Stimulated activated CD8-positive, alpha-beta memory T cell treated with anti-CD3 and anti-CD28 coated beads, Interleukin-15, amount 100 ng/mL, for 48 hours (primary cell): ENCODE measurements around the gene C5orf63.
"Not testable (repeated sequence)": the region's sequence is repeated elsewhere in the genome, so short reads cannot be mapped to it uniquely, and the experiment has no call there.

Experiments
- DNase-seq, 2 donors: peaks; one replicate each; pipeline ENCODE4 v3.0.0-alpha.2; 2020; ENCODE audit warnings: low read depth in 2 of 2

C5orf63 gene

DNA sequence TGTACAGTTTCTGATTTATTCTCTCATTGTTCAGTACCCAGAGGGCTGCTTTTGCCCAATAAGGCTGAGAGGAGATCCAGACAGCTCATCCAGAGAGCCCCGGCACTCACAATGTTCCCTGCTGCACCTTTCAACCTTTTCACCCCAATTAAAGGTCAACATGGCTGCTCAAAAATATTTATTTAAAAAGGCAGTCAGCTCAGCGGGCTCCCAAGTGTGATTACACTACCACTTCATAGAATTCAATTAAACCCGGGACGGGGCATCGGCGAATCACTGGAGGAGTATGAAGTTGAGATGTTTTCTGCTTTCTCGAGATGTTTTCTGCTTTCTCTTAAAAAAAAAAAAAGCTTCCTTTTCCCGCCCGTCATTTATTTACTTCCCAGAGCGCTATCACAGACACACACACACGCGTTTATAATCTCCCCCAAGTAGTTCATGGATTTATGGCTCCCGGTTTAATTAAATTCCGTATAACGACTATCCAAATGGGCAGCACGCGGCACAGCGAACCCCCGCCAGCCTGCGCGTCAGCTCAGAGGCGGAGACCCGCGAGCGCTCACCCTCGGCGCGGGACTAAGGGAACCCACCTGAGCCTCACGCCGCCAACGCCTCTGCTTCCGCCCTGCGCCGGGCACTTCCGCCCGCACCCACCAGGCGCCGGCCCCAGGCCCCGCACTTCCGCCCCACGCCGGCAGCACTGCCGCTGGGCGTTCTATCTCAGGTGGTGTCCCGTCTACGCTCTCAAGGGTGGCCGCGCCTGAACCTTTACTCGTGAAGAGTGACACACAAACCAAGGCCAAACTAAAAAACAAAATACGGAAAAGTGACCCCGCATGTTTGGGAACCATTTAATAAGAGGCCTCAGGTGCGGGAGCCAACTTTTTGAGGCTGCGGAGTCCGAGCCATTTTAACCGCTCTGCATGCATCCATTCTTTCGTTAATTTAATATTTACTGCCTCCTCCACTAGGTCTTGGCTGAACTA, at the start of gene C5orf63:
Gene C5orf63 (minus strand): TSS at position 642 of the 986 bp plus-strand sequence. CDS start 14,507 bp downstream, outside the sequence.
- DNase-seq: peak; percentile 69 to 73

DNA sequence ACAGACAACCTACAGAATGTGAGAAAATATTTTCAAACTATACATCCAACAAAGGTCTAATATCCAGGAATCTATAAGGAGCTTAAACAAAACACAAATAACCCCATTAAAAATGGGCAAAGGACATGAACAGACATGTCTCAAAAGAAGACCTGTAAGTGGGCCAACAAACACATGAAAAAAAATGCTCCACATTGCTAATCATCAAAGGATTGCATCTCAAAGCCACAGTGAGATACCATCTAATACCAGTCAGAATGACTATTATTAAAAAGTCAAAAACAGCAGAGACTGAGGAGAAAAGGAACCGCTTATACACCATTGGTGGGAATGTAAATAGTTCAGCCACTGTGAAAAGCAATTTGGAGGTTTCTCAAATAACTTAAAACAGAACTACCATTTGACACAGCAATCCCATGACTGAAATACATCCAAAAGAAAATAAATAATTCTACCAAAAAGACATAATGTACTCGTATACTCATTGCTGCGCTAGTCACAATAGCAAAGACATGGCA, 39.1 kb upstream of the C5orf63 start:
- no peak for DNase-seq

DNA sequence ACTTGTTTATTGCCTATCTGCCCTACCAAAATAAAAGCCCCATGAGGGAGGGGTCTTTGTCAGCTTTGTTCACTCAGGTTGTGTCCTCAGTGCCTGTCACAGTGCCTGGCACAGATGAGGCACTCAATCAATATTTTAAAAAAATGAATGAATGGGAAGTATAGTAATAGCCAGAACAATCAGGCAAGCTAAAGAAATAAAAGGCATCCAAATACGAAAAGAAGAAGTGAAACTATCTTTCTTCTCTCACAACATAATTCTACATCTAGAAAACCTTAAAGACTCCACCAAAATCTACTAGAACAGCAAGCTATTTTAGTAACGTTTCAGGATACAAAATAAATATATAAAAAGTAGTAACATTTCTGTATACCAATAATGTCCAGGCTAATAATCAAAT, 37.8 kb upstream of the C5orf63 start:
- no peak for DNase-seq

DNA sequence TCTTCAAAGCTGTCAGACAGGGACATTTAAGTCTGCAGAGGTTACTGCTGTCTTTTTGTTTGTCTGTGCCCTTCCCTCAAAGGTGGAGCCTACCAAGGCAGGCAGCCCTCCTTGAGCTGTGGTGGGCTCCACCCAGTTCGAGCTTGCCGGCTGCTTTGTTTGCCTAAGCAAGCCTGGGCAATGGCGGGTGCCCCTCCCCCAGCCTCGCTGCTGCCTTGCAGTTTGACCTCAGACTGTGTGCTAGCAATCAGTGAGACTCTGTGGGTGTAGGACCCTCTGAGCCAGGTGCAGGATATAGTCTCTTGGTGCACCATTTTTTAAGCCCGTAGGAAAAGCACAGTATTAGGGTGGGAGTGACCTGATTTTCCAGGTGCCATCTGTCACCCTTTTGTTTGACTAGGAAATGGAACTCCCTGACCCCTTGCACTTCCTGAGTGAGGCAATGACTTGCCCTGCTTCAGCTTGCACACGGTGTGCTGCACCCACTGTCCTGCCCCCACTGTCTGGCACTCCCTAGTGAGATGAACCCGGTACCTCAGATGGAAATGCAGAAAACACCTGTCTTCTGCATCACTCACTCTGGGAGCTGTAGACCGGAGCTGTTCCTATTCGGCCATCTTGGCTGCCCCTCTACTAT, 35.4 kb upstream of the C5orf63 start:
- DNase-seq: not testable (repeated sequence)

DNA sequence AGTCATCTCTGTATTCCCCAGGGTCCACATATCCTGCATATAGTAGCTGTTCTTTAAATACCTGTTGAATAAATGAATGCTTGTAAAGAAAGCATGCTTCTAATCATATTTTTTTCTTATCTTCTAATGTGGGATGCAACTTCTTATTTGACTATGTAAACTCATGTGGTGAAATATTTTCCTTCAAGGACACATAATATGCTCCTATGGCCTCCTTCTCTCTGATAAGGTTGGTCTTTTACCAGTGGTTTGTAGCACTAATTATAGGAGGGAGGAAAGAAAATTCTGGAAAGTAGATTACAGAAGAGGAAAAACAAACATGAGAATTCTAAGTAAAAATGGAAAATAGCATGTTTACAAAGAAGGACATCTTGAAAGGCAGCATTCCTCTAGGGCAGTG, 28.6 kb upstream of the C5orf63 start:
- DNase-seq: no peak

DNA sequence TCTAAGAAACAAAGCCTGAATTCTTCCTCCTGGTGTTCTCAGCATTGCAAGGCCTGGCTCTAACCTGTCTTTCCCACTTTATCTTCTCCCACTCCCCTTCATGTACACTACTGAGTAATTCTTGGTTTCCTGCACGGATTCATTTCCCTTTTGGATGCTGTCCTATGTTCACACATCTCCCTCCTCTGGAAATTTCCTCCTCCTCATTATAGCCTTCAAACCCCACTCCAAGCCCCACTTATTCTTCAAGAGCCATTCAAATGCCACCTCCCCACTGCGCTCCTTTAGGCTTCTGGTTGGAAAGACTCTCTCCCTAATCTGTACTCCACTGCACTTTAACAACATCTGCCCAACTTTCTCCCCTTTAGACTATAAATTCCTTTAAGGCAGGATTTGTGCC, 28.2 kb upstream of the C5orf63 start:
- no peak for DNase-seq

DNA sequence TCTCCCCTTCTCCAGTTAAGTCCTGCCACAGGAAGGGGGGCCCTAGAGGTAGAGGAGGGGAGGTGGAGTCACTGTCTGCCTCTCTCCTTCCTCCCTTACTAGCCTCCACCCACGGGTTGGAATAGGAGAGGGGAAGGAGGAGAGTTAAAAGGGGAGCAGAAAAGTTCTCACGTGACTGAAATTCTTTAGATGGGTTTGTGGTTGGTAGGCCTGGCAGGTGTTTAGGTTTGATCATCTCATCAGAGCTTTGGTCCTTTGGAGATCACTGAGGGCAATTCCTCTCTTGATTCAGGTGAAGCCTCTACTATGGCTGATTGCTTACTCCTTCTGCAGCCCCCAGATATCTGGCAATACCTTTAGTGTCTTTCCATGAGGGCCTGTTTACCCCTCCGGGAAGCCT, 24.9 kb upstream of the C5orf63 start:
- DNase-seq: no peak

DNA sequence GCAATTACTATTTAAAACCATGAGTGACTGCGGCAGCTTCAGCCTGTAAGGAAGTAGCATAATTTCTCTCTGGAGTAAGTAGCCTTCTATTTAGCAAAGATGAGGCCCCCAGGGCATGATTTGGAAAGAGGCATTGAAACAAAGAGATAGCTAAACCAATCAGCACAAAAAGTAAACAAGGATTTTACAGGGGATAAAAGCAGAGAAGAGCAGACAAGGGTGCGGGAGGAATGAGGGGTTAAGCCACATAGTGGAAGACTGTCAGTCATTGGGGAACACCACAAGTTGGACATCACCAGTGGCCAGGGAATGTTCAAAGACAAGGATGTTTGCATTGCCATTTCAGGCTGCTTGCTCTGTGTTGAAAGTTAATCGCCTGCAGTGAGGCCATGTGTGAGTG, 24.0 kb upstream of the C5orf63 start:
- DNase-seq: no peak

DNA sequence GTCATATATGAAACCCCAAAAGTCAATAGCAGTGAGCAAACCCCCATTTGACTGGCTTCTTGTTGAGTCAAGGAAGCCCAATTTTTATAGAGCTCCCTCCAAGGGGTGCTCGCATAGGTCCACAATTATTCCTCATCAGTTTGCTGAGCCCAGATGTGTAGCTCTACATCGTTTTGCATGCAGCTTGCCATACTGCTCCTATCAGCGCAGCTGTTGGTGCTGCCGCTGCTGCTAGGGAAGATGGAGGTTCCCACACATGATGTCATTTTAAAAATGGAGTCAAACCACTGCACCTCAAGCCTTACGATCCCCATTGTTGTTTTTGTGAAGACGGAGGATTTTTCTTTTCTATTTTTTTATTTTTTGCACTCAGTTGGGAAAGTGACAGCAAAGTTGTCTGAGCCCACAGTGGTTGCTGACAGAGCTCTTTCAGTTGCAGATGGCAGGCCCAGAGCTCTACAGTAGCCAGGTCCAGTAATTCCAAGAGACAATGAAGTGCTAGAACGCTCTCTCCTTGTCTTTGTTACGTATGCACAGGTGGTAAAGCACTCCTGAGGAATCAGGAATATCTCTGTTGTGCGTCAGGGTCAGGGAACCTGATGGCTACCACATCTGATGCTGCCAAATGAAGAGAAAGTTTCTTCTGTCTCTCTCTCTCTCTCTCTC, 23.2 kb upstream of the C5orf63 start:
- DNase-seq: no peak

DNA sequence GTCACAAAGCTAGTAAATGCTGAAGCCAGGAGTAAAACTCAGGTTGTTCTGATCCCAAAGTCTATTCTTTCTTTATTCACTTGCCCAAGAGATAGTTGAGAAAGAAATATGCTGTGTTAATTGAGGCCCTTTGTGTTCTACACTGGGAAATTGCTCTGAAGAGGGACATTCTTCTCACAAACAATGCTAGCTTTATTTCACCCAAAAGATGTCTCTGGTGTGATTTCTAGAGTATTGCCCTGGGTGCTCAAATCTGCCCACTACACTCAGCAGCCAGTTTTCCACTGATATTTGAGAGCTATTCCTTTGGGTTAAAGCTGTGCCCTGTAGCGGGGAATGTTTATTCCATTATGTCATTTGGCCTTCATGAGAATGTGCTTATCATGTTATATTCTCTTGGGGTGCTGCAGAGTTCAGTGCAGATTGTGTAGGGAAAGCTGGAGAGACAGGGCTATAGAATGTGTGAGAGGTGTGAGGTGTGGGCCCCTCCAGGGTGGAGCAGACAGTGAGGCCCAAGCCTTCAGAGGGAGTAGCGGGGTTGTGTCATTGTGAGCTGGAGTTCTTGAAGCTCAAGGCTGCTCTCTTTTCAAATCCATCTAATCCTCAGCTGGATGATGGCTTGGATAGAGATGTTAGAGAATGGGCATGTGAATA, 21.0 kb upstream of the C5orf63 start:
- no peak for DNase-seq

DNA sequence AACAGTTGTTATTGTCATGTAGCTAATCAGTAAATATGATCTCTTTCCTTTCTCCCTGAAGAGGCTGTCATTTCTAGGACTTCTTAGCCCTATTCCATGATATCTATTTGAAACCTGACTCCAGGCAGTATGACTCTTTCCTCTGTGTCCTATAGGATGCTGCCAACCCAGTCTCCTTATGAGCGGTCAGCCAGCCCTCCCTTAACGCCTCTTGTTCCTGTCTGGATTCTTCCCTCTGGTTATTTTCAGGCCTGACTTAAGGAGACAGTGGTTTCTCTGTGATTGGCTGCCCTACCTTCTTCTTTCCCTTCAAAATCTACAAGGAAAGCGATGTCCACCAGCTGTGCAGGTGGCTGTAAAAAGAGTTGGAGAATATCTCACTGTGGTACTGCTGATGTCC, 19.4 kb upstream of the C5orf63 start:
- no peak for DNase-seq

DNA sequence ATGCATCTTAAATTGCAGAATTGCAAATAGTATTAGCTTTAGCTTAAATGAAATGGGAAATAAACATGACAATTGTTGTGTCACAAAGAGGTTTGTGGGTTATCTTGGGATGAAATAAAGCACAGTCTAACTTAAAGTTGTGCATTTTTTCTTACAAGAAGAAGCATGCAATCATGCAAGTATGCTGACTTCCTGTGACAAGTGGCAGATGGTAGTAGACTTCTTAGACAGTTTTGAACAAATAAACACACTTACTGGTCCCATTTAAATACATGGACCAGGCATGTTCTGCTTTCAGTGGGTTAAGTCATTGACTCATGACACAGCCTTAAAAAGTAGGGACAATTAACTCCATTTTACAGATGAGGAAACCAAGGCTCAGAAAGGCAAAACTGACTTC, 15.9 kb upstream of the C5orf63 start:
- no peak for DNase-seq

DNA sequence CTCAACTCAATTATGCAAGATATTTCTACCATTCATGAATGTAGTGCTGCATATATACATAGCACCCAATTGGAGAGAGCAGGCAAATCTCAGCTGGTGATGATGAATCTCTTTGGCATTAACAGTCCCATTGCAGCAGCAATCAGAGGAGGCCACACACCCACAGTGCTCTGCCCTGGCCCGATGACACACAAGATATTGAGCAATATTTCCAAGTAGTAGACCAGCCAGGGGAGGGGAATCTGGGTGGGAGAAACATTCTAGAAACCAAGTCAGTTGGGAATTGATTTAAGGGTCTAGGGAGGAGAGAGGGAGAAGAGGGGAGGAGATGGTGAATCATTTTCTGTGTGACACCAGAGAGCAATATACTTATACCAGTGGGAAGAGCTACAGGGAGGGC, 14.9 kb upstream of the C5orf63 start:
- no peak for DNase-seq

DNA sequence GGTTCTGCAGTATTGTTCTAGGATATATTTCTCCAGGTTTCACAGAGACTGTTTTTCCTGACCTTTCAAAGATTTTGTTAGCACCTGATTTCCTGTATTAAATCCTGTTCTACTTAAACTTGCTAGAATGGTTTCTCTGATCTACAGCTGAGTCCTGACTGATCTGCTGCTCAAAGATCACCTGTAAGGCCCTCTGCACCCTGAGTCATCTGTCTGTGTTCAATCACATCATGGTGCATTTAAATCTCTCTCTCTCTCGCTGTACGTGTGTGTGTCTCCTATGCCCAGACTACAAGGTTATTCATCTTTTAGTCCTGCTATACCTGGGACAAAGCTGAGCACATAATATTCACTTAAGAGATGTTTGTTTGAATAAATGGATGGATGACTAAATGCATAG, 13.3 kb upstream of the C5orf63 start:
- DNase-seq: no peak

DNA sequence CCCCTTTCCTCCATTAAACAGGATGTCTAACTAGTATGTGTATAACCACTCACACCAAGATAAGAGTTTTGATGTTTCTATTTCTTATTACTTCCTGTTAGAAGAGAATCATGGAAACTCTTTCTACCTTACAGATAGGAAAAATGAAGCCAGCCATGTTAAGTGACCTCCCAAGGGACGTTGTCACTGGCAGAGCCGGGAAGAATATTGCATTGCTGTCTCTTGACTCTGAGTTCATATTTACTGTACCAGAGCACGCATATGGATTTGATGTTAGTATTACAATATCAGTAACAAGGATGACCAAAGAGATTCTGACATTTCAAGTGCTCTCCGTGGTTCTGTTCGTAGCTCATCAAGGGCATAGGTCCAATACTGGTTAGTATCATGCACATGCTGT, 12.5 kb upstream of the C5orf63 start:
- DNase-seq: no peak

DNA sequence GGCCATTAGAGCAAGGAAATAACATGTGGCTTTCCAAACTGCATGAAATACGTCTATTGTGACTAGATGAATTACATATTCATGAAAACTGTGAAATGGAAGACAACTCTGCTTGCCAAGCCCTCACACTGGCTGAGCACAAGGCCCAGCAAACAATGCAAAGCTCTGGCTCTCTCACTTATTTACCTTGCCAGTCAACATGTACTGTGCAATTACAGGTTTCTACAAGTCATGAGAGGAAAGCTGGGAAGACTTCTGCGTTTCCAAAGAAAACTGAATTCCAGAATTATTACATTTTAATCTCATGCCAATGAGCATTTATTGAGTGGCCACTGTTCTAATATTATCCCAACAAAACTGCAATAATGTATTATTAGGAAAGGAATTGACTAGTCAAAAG, 12.1 kb upstream of the C5orf63 start:
- DNase-seq: no peak

DNA sequence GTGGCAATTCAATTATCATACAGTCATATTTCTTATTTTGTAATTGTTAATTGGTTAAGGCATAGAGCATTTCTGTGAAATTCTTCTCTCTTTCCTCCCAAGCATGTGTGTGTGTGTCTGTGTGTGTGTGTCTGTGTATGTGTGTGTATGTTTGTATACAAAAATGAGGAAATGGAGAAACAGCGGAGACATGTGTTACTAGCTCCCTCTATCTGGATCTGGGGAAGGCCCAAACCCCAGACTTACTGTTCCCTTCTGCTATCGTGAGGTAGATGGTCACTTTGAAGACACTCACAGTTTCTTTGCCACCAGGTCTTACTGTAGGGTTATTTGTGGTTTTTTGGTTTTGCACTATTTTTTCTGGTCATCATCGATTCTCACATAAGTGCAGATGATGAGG, 11.4 kb upstream of the C5orf63 start:
- DNase-seq: no peak

DNA sequence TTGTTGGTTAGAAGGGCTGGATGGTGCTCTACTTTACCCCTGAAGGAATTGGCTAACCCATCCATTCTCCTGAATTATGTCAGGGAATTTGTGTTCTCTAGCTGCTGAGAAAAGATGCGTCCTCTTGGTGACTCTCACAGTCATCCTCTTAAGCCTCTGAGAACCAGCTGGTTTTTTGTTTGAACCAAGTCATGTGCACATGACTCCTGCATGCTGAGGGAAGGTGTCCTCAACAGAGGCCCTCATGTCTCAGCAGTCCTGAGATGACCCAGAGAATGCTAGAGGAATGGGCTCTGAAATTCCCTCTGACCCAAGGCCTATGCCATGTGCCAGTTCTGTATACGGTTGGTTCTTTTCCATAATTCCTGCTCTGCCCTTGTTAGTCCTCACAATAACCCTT, 10.4 kb upstream of the C5orf63 start:
- DNase-seq: no peak

DNA sequence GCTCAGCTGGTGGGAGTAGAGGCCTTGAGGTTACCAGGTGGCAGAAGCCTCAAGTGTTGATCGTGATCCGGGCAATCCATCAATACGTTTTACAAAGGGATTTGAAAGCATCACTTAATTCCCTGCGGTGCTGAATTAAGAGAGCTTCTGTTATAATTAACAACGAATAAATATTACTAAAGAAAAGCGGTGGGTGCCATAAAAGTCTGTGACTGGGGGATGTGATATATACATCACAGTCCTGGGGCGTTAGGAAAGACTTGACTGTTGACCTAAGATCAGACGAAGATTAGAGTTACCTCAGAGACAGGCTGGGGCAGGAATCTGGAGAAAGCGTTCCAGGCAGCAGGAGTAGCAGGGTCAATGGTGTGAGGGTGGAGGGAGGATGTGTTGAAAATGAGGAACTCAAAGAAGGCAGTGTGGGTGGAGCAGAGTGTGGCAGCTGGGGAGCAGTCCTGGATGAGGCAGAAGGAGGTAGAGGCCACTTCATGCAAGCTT, 6.7 kb upstream of the C5orf63 start:
- DNase-seq: no peak

DNA sequence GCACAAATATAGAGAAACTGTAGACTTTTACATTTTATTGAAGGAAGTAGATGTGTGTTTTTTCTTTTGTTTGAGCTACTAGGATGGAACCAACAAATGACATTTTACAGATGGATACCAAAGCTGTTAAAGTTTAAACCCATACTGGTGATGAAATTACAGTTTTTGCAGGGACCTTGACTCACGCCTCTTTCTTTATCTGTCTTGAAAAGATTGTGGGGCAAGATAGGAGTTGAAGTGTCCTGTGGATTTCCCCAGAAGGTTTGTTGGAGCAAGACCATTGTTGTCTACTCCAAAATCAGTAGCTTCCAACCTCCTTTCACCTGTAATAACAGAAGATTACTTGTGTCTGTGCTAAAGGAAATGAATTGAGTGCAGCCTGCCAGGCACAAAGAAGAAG, 4.1 kb upstream of the C5orf63 start:
- no peak for DNase-seq

DNA sequence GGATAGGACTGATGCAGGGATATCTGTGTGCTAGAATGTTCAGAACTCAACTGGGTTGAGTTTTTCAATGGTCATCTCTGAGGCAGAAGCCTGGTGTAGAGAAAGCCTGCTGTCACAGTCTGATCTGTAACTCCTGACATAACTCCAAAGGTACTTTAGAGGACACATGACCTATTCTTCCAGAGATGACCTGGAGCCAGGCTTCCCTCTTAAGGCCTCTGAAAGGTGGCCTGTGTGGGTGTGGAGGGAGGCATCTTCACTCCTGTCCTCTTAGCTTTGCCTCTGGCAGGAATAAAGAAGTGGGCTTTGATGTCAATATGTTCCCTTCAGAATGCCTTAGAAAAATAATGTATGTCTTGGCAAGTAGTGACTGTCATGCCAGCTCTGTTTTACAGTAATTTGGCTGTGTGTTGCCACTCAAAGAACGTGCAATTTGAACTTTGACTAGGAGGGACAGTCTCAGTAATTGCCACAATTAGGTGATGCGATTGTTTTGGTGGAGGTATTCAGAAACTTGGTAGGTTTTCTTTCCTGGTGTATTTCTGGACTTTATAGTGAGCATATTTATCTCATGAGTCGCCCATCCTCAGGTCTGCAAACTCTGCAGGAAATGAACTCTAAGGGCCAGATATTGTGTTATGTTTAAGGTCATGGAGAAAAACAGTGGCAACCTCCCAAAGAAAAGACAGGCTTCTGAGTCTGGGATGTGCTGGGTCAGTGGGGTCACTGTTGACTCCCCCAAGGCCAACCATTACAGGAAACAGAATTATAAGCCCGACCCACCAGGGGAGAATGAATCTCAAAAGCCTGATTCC, 3.2 kb upstream of the C5orf63 start:
- DNase-seq: no peak
